ENCODE data around the gene PCGF6. TPM values are rescaled to one million over a fixed set of nuclear protein-coding genes. Genes with fewer than 3 reads are reported as not detected.

Gene PCGF6
- total RNA-seq, 1 experiment from 2014 or later = 19.2 TPM

GRCh38 chr10:103277713-103278536, 73.0 kb downstream of the PCGF6 start:
- Mint-ChIP-seq H3K27me3 (ENCODE audit: low read depth) (peaks cover 76% of the 10 kb centered on the region), H3K27ac (no peak overlapping the region), H3K36me3 (no peaks in the 10 kb centered on the region), H3K4me3 (peak overlapping the region; percentile 64), H3K4me1 (peaks cover 40% of the 10 kb centered on the region), H3K9me3 (no peaks in the 10 kb centered on the region)
- ChIA-PET CTCF (interaction anchor here (0.5 to 2.7 kb wide), 11 partner anchors 12 to 524 kb away, joined by 3 to 19 read pairs (median 4); partner anchors contain the start of gene CNNM2), POLR2A (interaction anchor here (0.6 to 1.1 kb wide), 4 partner anchors 11 to 360 kb away, joined by 3 read pairs; partner anchors contain the start of gene CNNM2)
- ATAC-seq (no peak), DNase-seq (ENCODE audit: low spot score) (peak; percentile 43)
- TF ChIP-seq FOXK1 (CRISPR knock-in tag; IDR thresholded peaks at IDR 0.05) (peak; percentile 69; the same call in 1 of the 2 replicates), ZNF121 (CRISPR knock-in tag; IDR thresholded peaks at IDR 0.05) (0 out of 2 replicates have a peak, but pooled peaks have one; percentile 10), ATF1 (CRISPR knock-in tag; IDR thresholded peaks at IDR 0.05) (0 out of 2 replicates have a peak, but pooled peaks have one; percentile 8), GTF2I (CRISPR knock-in tag; conservative IDR thresholded peaks at IDR 0.05) (no peak), TEAD1 (CRISPR knock-in tag; IDR thresholded peaks at IDR 0.05) (peak; percentile 5; the same call in 1 of the 2 replicates), MYBL2 (CRISPR knock-in tag; IDR thresholded peaks at IDR 0.05) (no peak), ZNF423 (CRISPR knock-in tag; IDR thresholded peaks at IDR 0.05) (no peak), FOXP1 (CRISPR knock-in tag; IDR thresholded peaks at IDR 0.05; ENCODE audit: borderline replicate concordance) (peak; percentile 94), FOXJ3 (CRISPR knock-in tag; IDR thresholded peaks at IDR 0.05; ENCODE audit: borderline replicate concordance) (no peak), NR1H2 (CRISPR knock-in tag; IDR thresholded peaks at IDR 0.05) (peak; percentile 25; the same call in 1 of the 2 replicates), JUN (CRISPR knock-in tag; IDR thresholded peaks at IDR 0.05) (peak; percentile 19; the same call in 1 of the 2 replicates), PREB (CRISPR knock-in tag; IDR thresholded peaks at IDR 0.05; ENCODE audit: borderline replicate concordance) (no peak), CREM (CRISPR knock-in tag; IDR thresholded peaks at IDR 0.05) (0 out of 2 replicates have a peak, but pooled peaks have one; percentile 2), ETV6 (CRISPR knock-in tag; IDR thresholded peaks at IDR 0.05) (peak; percentile 37; the same call in 1 of the 2 replicates)
- TF ChIP-seq, protein P1, sequence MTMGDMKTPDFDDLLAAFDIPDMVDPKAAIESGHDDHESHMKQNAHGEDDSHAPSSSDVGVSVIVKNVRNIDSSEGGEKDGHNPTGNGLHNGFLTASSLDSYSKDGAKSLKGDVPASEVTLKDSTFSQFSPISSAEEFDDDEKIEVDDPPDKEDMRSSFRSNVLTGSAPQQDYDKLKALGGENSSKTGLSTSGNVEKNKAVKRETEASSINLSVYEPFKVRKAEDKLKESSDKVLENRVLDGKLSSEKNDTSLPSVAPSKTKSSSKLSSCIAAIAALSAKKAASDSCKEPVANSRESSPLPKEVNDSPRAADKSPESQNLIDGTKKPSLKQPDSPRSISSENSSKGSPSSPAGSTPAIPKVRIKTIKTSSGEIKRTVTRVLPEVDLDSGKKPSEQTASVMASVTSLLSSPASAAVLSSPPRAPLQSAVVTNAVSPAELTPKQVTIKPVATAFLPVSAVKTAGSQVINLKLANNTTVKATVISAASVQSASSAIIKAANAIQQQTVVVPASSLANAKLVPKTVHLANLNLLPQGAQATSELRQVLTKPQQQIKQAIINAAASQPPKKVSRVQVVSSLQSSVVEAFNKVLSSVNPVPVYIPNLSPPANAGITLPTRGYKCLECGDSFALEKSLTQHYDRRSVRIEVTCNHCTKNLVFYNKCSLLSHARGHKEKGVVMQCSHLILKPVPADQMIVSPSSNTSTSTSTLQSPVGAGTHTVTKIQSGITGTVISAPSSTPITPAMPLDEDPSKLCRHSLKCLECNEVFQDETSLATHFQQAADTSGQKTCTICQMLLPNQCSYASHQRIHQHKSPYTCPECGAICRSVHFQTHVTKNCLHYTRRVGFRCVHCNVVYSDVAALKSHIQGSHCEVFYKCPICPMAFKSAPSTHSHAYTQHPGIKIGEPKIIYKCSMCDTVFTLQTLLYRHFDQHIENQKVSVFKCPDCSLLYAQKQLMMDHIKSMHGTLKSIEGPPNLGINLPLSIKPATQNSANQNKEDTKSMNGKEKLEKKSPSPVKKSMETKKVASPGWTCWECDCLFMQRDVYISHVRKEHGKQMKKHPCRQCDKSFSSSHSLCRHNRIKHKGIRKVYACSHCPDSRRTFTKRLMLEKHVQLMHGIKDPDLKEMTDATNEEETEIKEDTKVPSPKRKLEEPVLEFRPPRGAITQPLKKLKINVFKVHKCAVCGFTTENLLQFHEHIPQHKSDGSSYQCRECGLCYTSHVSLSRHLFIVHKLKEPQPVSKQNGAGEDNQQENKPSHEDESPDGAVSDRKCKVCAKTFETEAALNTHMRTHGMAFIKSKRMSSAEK (CRISPR knock-in tag; IDR thresholded peaks at IDR 0.05; ENCODE audit: borderline replicate concordance) = no peak
- TF ChIP-seq, protein P2, sequence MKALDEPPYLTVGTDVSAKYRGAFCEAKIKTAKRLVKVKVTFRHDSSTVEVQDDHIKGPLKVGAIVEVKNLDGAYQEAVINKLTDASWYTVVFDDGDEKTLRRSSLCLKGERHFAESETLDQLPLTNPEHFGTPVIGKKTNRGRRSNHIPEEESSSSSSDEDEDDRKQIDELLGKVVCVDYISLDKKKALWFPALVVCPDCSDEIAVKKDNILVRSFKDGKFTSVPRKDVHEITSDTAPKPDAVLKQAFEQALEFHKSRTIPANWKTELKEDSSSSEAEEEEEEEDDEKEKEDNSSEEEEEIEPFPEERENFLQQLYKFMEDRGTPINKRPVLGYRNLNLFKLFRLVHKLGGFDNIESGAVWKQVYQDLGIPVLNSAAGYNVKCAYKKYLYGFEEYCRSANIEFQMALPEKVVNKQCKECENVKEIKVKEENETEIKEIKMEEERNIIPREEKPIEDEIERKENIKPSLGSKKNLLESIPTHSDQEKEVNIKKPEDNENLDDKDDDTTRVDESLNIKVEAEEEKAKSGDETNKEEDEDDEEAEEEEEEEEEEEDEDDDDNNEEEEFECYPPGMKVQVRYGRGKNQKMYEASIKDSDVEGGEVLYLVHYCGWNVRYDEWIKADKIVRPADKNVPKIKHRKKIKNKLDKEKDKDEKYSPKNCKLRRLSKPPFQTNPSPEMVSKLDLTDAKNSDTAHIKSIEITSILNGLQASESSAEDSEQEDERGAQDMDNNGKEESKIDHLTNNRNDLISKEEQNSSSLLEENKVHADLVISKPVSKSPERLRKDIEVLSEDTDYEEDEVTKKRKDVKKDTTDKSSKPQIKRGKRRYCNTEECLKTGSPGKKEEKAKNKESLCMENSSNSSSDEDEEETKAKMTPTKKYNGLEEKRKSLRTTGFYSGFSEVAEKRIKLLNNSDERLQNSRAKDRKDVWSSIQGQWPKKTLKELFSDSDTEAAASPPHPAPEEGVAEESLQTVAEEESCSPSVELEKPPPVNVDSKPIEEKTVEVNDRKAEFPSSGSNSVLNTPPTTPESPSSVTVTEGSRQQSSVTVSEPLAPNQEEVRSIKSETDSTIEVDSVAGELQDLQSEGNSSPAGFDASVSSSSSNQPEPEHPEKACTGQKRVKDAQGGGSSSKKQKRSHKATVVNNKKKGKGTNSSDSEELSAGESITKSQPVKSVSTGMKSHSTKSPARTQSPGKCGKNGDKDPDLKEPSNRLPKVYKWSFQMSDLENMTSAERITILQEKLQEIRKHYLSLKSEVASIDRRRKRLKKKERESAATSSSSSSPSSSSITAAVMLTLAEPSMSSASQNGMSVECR (CRISPR knock-in tag; IDR thresholded peaks at IDR 0.05; ENCODE audit: borderline replicate concordance) = peak; percentile 73; the same call in 1 of the 2 replicates
- TF ChIP-seq, protein P3, sequence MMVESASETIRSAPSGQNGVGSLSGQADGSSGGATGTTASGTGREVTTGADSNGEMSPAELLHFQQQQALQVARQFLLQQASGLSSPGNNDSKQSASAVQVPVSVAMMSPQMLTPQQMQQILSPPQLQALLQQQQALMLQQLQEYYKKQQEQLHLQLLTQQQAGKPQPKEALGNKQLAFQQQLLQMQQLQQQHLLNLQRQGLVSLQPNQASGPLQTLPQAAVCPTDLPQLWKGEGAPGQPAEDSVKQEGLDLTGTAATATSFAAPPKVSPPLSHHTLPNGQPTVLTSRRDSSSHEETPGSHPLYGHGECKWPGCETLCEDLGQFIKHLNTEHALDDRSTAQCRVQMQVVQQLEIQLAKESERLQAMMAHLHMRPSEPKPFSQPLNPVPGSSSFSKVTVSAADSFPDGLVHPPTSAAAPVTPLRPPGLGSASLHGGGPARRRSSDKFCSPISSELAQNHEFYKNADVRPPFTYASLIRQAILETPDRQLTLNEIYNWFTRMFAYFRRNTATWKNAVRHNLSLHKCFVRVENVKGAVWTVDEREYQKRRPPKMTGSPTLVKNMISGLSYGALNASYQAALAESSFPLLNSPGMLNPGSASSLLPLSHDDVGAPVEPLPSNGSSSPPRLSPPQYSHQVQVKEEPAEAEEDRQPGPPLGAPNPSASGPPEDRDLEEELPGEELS (CRISPR knock-in tag; IDR thresholded peaks at IDR 0.05) = 0 out of 2 replicates have a peak, but pooled peaks have one; percentile 2
- TF ChIP-seq, protein P4, sequence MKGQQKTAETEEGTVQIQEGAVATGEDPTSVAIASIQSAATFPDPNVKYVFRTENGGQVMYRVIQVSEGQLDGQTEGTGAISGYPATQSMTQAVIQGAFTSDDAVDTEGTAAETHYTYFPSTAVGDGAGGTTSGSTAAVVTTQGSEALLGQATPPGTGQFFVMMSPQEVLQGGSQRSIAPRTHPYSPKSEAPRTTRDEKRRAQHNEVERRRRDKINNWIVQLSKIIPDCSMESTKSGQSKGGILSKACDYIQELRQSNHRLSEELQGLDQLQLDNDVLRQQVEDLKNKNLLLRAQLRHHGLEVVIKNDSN (CRISPR knock-in tag; IDR thresholded peaks at IDR 0.05) = peak; percentile 7; the same call in 1 of the 2 replicates
